Mesangial cell (primary cell): ENCODE measurements around the gene ACTC1. TPM values are rescaled to one million over a fixed set of nuclear protein-coding genes. Genes with fewer than 3 reads are reported as not detected.

Source experiments
- total RNA-seq: library from RNA; depleted of rRNA; stranded (reverse); fragments of >200 nt; gene quantifications from 2 replicates; pipeline ENCODE4 v1.2.3, GENCODE V29; 2015

Gene ACTC1
- total RNA-seq: 0.65 TPM in 1 of 2 replicates, not detected in the other

DNA sequence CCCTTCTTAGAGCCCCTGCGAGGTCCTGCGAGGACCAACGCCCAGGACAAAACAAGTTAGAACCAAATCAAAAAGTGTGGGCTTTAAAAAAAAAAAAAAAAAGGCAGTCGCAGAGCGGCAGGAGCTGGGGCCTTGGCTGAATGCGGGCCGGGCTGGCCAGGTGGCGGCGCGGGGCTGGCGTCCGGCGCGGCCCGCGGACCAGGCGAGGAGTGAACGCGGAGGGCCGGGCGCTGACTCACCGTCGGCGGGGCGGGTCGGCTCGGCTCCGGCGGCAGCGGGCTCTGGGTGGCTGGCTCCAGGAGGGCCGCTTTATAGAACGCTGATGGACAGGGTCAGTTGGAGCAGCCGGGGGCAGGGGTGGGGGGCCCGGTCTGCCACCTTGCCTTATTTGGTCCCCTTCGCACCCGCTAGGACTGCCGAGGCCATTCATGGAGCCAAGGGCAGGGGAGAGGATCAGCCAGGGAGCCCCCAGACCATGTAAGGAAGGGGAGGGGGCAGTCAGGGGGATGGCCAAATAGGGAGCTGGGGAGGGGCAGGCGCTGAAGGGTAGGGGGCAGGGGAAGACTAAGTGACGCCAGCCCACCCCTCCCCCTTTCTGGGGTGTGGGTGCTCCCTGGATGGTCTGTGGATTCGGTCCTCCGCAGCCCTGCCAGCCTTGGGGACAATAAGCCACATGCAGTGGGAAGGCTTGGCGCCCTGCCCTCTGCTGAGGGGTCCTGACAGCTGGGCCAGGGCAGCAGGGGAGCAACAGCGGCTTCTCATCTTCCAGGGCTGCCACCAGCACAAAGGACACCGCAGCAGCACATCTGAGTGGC lies at the start of gene ACTC1:
Gene ACTC1, minus strand, starts transcription at position 283 of the 815 bp plus-strand sequence. CDS start 741 bp downstream, outside the sequence.

DNA sequence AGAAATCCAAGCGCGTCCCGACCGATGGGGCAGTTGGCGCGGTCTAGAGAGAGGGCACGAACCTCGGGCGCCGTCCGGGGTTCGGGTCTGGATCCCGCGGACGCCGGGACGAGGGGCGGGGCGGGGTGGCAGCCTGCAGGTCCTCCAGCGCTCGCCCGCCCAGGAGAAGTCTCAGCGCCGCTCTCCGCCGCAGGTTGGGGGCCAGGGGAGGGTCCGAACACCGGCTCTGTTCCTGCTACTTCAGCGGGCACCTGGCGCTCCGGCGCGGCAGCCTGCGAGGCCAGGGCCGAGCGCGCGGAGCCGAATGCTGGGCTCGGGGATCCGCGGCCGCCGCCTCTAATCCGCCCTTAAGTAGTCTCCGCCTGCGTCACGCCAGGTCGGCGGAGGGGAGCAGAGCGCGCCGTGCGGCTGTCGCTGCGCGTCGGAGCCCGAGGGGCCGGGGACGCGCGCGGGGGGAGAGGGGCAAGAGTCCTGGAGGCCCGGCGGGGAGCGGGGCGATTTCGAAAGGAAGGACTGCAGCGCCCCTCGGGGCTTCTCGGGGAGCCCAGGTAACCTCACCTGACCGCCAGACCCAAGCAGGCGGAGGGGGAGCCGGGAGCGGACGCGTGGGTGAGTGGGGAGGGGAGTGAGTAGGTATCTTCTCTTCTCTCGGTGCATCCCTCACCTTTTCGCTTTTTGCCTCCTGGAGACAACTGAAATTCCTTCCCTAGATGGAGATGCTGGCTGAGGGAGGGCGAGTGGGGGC lies 40.5 kb downstream of the ACTC1 start, which contains the start of gene GJD2:
Gene GJD2, minus strand, starts transcription at position 325 of the 745 bp plus-strand sequence. CDS start 510 bp downstream, outside the sequence.

Other genes starting within 250 kb of the ACTC1 start
- 8.3 and 25.5 TPM in 2 replicates for gene GOLGA8B, start 211.9 kb downstream of the ACTC1 start, total RNA-seq
- not detected in 2 replicates for gene GJD2, start 40.6 kb downstream of the ACTC1 start, total RNA-seq
- gene AQR, start 174.2 kb upstream of the ACTC1 start, total RNA-seq: 13.9 and 15.8 TPM in 2 replicates
- gene ZNF770, start 192.7 kb upstream of the ACTC1 start, total RNA-seq: 14.0 and 23.8 TPM in 2 replicates